Natural killer cell treated with Interleukin-12 subunit alpha and Interleukin-12 subunit beta and Interleukin-15 and Interleukin-18, amount 100 ng/mL, for 72 hours (primary cell): Measurements from ENCODE around the gene EDC4. TPM values are rescaled to one million over a fixed set of nuclear protein-coding genes. Genes with fewer than 3 reads are reported as not detected.
"Not testable (repeated sequence)": the region's sequence is repeated elsewhere in the genome, so short reads cannot be mapped to it uniquely, and the experiment has no call there.

ENCODE experiments used
- ATAC-seq, 2 donors: fragments of 150-1000 bp; cut with Tn5 transposase in 1 of 2; sonication (Bioruptor Pico), chemical (Tn5 transposase) in 1 of 2; 2 replicates each; pipeline ENCODE4 v1.10.0; 2021
- DNase-seq: peaks from one replicate; pipeline ENCODE4 v3.0.0; 2022; ENCODE audit warnings: low spot score
- H3K27ac Mint-ChIP-seq, 2 donors: 1 replicate in 1 of 2; 2 replicates in 1 of 2; pipeline ENCODE4 v1.8.0; 2022; ENCODE audit warnings: mixed read lengths in 2 of 2, mild to moderate bottlenecking in 1 of 2, moderate library complexity in 1 of 2
- H3K27me3 Mint-ChIP-seq, 2 donors: 1 replicate in 1 of 2; 2 replicates in 1 of 2; pipeline ENCODE4 v1.8.0; 2022; ENCODE audit warnings: mixed read lengths in 2 of 2
- H3K36me3 Mint-ChIP-seq: one replicate; pipeline ENCODE4 v1.8.0; 2022; ENCODE audit warnings: mixed read lengths
- H3K4me1 Mint-ChIP-seq, 2 donors: 1 replicate in 1 of 2; 2 replicates in 1 of 2; pipeline ENCODE4 v1.8.0; 2022; ENCODE audit warnings: low read depth in 2 of 2, mixed read lengths in 2 of 2, mild to moderate bottlenecking in 1 of 2
- H3K4me3 Mint-ChIP-seq: one replicate; pipeline ENCODE4 v1.8.0; 2022; ENCODE audit warnings: mixed read lengths
- H3K9me3 Mint-ChIP-seq: 2 replicates; pipeline ENCODE4 v1.8.0; 2022; ENCODE audit warnings: mixed read lengths
- total RNA-seq, 2 donors: library from RNA; stranded (reverse); gene quantifications; one replicate each; pipeline ENCODE4 v1.2.3, GENCODE V29; 2022

Gene EDC4
- total RNA-seq, 2 donors from 2014 or later, result 100 to 151 TPM

GRCh38 chr16:67892375-67892774 is 19.5 kb downstream of the EDC4 start:
- Mint-ChIP-seq H3K4me1 (peaks cover 18 to 20% of the 10 kb centered on the region in 2 donors), H3K27ac (peak overlapping the region; percentile 92 to 95), H3K9me3 (no peaks in the 10 kb centered on the region), H3K4me3 (peak overlapping the region; percentile 88), H3K36me3 (no peaks in the 10 kb centered on the region), H3K27me3 (no peaks in the 10 kb centered on the region)
- no peak for DNase-seq
- ATAC-seq, result no peak

- H3K9me3 Mint-ChIP-seq, result no peaks in the 10 kb centered on the region
- no peaks in the 10 kb centered on the region for H3K27me3 Mint-ChIP-seq
- no peaks in the 10 kb centered on the region for H3K36me3 Mint-ChIP-seq
- peaks cover 18 to 20% of the 10 kb centered on the region in 2 donors for H3K4me1 Mint-ChIP-seq
- DNase-seq, result peak; percentile 95
- H3K27ac Mint-ChIP-seq, result peak within 1 kb of the TSS; percentile 92 to 95
- peak; percentile 99 to 100 for ATAC-seq
- H3K4me3 Mint-ChIP-seq, result peak within 1 kb of the TSS; percentile 97
Measured at GRCh38 chr16:67892899-67893742, 20.3 kb downstream of the EDC4 start, which contains the start of gene PSKH1. Gene PSKH1, plus strand, starts transcription at chr16:67893254. Its CDS starts 15,496 bp downstream, at chr16:67908750.

- Mint-ChIP-seq H3K36me3 (no peaks in the 10 kb centered on the region), H3K27ac (peak overlapping the region; percentile 92 to 95), H3K27me3 (no peaks in the 10 kb centered on the region), H3K9me3 (no peaks in the 10 kb centered on the region), H3K4me3 (peak overlapping the region; percentile 97), H3K4me1 (peaks cover 18 to 20% of the 10 kb centered on the region in 2 donors)
- DNase-seq (no peak), ATAC-seq (no peak)
Measured at GRCh38 chr16:67893743-67894399, 21.0 kb downstream of the EDC4 start.

GRCh38 chr16:67897231-67897630 is 24.4 kb downstream of the EDC4 start:
- Mint-ChIP-seq H3K4me1 (peaks cover 18 to 24% of the 10 kb centered on the region in 2 donors), H3K4me3 (no peak overlapping the region), H3K9me3 (no peaks in the 10 kb centered on the region), H3K27ac (no peak overlapping the region), H3K36me3 (no peaks in the 10 kb centered on the region), H3K27me3 (no peaks in the 10 kb centered on the region)
- DNase-seq, result no peak
- no peak for ATAC-seq

GRCh38 chr16:67901734-67902133 is 28.9 kb downstream of the EDC4 start:
- ATAC-seq (no peak), DNase-seq (no peak)
- Mint-ChIP-seq H3K4me1 (peaks cover 0 to 12% of the 10 kb centered on the region in 2 donors), H3K27ac (no peak overlapping the region), H3K9me3 (no peaks in the 10 kb centered on the region), H3K4me3 (no peak overlapping the region), H3K27me3 (no peaks in the 10 kb centered on the region), H3K36me3 (no peaks in the 10 kb centered on the region)

GRCh38 chr16:67902831-67903230 is 30.0 kb downstream of the EDC4 start:
- no peak overlapping the region for H3K4me3 Mint-ChIP-seq
- H3K9me3 Mint-ChIP-seq, result no peaks in the 10 kb centered on the region
- DNase-seq, result no peak
- no peaks in the 10 kb centered on the region for H3K27me3 Mint-ChIP-seq
- no peak for ATAC-seq
- H3K4me1 Mint-ChIP-seq, result peaks cover 0 to 12% of the 10 kb centered on the region in 2 donors
- no peaks in the 10 kb centered on the region for H3K36me3 Mint-ChIP-seq
- no peak overlapping the region for H3K27ac Mint-ChIP-seq

- H3K27me3 Mint-ChIP-seq, result no peaks in the 10 kb centered on the region
- H3K36me3 Mint-ChIP-seq, result no peaks in the 10 kb centered on the region
- no peaks in the 10 kb centered on the region for H3K9me3 Mint-ChIP-seq
- H3K4me1 Mint-ChIP-seq, result peaks cover 8 to 16% of the 10 kb centered on the region in 2 donors
- DNase-seq (no peak), ATAC-seq (no peak)
- H3K4me3 Mint-ChIP-seq, result no peak overlapping the region
- H3K27ac Mint-ChIP-seq, result peak overlapping the region in 1 of 2 donors; percentile 21
Measured at GRCh38 chr16:67907397-67908180, 34.7 kb downstream of the EDC4 start.

- ATAC-seq (peak in 1 of 2 donors; percentile 28), DNase-seq (no peak)
- no peaks in the 10 kb centered on the region for H3K9me3 Mint-ChIP-seq
- H3K4me1 Mint-ChIP-seq, result peaks cover 8 to 16% of the 10 kb centered on the region in 2 donors
- H3K4me3 Mint-ChIP-seq, result no peak overlapping the region
- no peaks in the 10 kb centered on the region for H3K27me3 Mint-ChIP-seq
- H3K27ac Mint-ChIP-seq, result peak overlapping the region in 1 of 2 donors; percentile 19
- H3K36me3 Mint-ChIP-seq, result no peaks in the 10 kb centered on the region
Measured at GRCh38 chr16:67909056-67909742, 36.3 kb downstream of the EDC4 start.

GRCh38 chr16:67910158-67910557 is 37.3 kb downstream of the EDC4 start:
- H3K36me3 Mint-ChIP-seq, result no peaks in the 10 kb centered on the region
- no peak for DNase-seq
- H3K4me1 Mint-ChIP-seq, result peaks cover 8 to 18% of the 10 kb centered on the region in 2 donors
- no peaks in the 10 kb centered on the region for H3K27me3 Mint-ChIP-seq
- no peaks in the 10 kb centered on the region for H3K9me3 Mint-ChIP-seq
- H3K27ac Mint-ChIP-seq, result peak overlapping the region in 1 of 2 donors; percentile 19
- peak; percentile 64 to 65 for ATAC-seq
- H3K4me3 Mint-ChIP-seq, result no peak overlapping the region

GRCh38 chr16:67914758-67915495 is 42.1 kb downstream of the EDC4 start:
- ATAC-seq (no peak), DNase-seq (no peak)
- Mint-ChIP-seq H3K4me1 (peaks cover 16 to 26% of the 10 kb centered on the region in 2 donors), H3K27ac (no peak overlapping the region), H3K36me3 (no peaks in the 10 kb centered on the region), H3K9me3 (no peaks in the 10 kb centered on the region), H3K27me3 (no peaks in the 10 kb centered on the region), H3K4me3 (no peak overlapping the region)

GRCh38 chr16:67915496-67915769 is 42.6 kb downstream of the EDC4 start:
- not testable (repeated sequence) for H3K27me3 Mint-ChIP-seq, H3K4me3 Mint-ChIP-seq, H3K27ac Mint-ChIP-seq, DNase-seq, ATAC-seq, H3K36me3 Mint-ChIP-seq, H3K9me3 Mint-ChIP-seq
- H3K4me1 Mint-ChIP-seq, result peaks cover 12 to 23% of the 10 kb centered on the region in 2 donors

- Mint-ChIP-seq H3K9me3 (no peaks in the 10 kb centered on the region), H3K4me1 (peaks cover 12 to 26% of the 10 kb centered on the region in 2 donors), H3K4me3 (no peak overlapping the region), H3K27me3 (no peaks in the 10 kb centered on the region), H3K27ac (peak overlapping the region in 1 of 2 donors; percentile 7), H3K36me3 (no peaks in the 10 kb centered on the region)
- DNase-seq (no peak), ATAC-seq (no peak)
Measured at GRCh38 chr16:67915831-67916723, 43.2 kb downstream of the EDC4 start.
